Neural progenitor cell (in vitro differentiated cells): Measurements from ENCODE around the gene STARD3.

Experiments
- CTCF ChIP-seq: fragments of 200-600 bp; sonication (generic); IDR thresholded peaks from 2 replicates; pipeline ENCODE4 v1.5.1; 2017; ENCODE audit warnings: antibody characterized with exemption, mild to moderate bottlenecking
- EZH2 ChIP-seq: fragments of 200-600 bp; sonication (generic); IDR thresholded peaks from 2 replicates; pipeline ENCODE4 v1.6.1; 2017; ENCODE audit warnings: antibody characterized with exemption, mild to moderate bottlenecking, moderate library complexity
- EZH2phosphoT487 ChIP-seq: fragments of 200-600 bp; sonication (generic); IDR thresholded peaks from 2 replicates; pipeline ENCODE4 v1.6.1; 2017; ENCODE audit warnings: antibody characterized with exemption

GRCh38 chr17:39652587-39653315 is 15.8 kb downstream of the STARD3 start:
- TF ChIP-seq CTCF (no peak), EZH2phosphoT487 (no peak), EZH2 (no peak)
